Left hindlimb (tissue), 1 donor: ENCODE results near the gene FKBP4.
A peak's percentile ranks its signal among the peaks of the same experiment; 100 is the strongest.
"Not testable (repeated sequence)": the region's sequence is repeated elsewhere in the genome, so short reads cannot be mapped to it uniquely, and the experiment has no call there.

Experiments
- DNase-seq: peaks from one replicate; pipeline ENCODE4 v3.0.0-alpha.2; 2018

Gene FKBP4

GRCh38 chr12:2794736-2795289 is at the start of gene FKBP4:
FKBP4 (plus strand) TSS chr12:2794970; CDS start chr12:2795140, 170 bp downstream.
- peak; percentile 92 for DNase-seq

- no peak for DNase-seq
Observed at GRCh38 chr12:2745655-2746054, 49.1 kb upstream of the FKBP4 start.

GRCh38 chr12:2749580-2749979 is 45.2 kb upstream of the FKBP4 start:
- DNase-seq = no peak

- no peak for DNase-seq
Observed at GRCh38 chr12:2750185-2750584, 44.6 kb upstream of the FKBP4 start.

- DNase-seq = no peak
Observed at GRCh38 chr12:2751230-2751629, 43.5 kb upstream of the FKBP4 start.

GRCh38 chr12:2751686-2752085 is 43.1 kb upstream of the FKBP4 start:
- no peak for DNase-seq

GRCh38 chr12:2752676-2753371 is 41.9 kb upstream of the FKBP4 start:
- peak; percentile 90 for DNase-seq

GRCh38 chr12:2753536-2753935 is 41.2 kb upstream of the FKBP4 start:
- no peak for DNase-seq

- no peak for DNase-seq
Observed at GRCh38 chr12:2754208-2754607, 40.6 kb upstream of the FKBP4 start.

- DNase-seq = no peak
Observed at GRCh38 chr12:2756756-2757155, 38.0 kb upstream of the FKBP4 start.

GRCh38 chr12:2759733-2760132 is 35.0 kb upstream of the FKBP4 start:
- DNase-seq = no peak

- no peak for DNase-seq
Observed at GRCh38 chr12:2764398-2764797, 30.4 kb upstream of the FKBP4 start.

GRCh38 chr12:2765052-2765451 is 29.7 kb upstream of the FKBP4 start:
- DNase-seq = no peak

GRCh38 chr12:2765608-2766007 is 29.2 kb upstream of the FKBP4 start:
- no peak for DNase-seq

- no peak for DNase-seq
Observed at GRCh38 chr12:2768224-2768961, 26.4 kb upstream of the FKBP4 start.

GRCh38 chr12:2769866-2770533 is 24.8 kb upstream of the FKBP4 start:
- no peak for DNase-seq

GRCh38 chr12:2770544-2770943 is 24.2 kb upstream of the FKBP4 start:
- not testable (repeated sequence) for DNase-seq

GRCh38 chr12:2772370-2772769 is 22.4 kb upstream of the FKBP4 start:
- no peak for DNase-seq

- DNase-seq = no peak
Observed at GRCh38 chr12:2773199-2773875, 21.4 kb upstream of the FKBP4 start.

GRCh38 chr12:2775431-2775830 is 19.3 kb upstream of the FKBP4 start:
- no peak for DNase-seq

GRCh38 chr12:2776129-2776806 is 18.5 kb upstream of the FKBP4 start:
- DNase-seq = no peak

GRCh38 chr12:2779281-2779680 is 15.5 kb upstream of the FKBP4 start:
- DNase-seq = no peak
